ENCODE measurements around the gene ASXL1.
A peak's percentile ranks its signal among the peaks of the same experiment; 100 is the strongest.

Gene ASXL1

DNA sequence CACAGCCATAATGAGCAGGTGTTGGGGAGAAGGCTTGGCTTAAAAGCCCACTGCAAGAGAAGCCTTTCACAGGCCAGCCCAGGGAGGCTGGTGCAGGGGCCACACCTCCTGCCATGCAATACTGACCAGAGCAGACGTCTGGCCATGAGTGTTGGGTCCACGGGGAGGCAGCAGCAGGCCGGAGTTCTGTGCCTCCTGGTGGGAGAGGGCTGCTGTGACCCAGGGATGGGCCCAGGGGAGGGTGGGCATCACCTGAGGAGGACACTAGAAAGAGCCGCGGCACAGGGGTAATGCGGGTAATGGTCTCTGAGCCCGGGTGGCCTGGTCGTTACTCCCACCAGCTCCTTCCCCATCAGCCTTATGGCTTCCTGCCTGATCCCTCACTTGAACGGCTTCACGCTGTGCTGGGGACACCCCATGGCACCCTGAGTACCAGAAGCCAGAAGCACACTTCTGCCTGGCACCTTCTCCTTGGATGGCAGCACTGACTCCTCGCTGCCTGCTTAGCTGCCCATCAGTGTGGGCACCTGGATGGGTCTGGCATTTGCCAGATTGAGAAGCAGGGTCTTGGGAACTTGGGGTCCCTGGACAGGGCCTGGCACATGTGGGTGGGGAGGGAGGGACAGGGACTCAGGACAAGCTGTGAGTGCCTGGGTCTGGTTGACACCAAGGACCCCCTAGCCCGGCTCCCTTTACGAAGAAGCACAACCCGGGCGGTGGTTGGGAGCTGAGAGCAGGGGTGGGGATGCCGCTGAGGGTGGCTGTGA, 108.8 kb downstream of the ASXL1 start:
- H3K27ac ChIP-seq: peak overlapping the region; percentile 5; the same call in 1 of the 2 replicates
- no peak for DNase-seq (ENCODE audit: low spot score)
- TF ChIP-seq, protein P1, sequence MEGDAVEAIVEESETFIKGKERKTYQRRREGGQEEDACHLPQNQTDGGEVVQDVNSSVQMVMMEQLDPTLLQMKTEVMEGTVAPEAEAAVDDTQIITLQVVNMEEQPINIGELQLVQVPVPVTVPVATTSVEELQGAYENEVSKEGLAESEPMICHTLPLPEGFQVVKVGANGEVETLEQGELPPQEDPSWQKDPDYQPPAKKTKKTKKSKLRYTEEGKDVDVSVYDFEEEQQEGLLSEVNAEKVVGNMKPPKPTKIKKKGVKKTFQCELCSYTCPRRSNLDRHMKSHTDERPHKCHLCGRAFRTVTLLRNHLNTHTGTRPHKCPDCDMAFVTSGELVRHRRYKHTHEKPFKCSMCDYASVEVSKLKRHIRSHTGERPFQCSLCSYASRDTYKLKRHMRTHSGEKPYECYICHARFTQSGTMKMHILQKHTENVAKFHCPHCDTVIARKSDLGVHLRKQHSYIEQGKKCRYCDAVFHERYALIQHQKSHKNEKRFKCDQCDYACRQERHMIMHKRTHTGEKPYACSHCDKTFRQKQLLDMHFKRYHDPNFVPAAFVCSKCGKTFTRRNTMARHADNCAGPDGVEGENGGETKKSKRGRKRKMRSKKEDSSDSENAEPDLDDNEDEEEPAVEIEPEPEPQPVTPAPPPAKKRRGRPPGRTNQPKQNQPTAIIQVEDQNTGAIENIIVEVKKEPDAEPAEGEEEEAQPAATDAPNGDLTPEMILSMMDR (conservative IDR thresholded peaks at IDR 0.05; ENCODE audit: low read depth): no peak
- CTCF ChIA-PET: interaction anchor here (1.2 to 1.5 kb wide), 2 partner anchors 18 kb away, joined by 3 to 4 read pairs; no protein-coding TSS in a partner anchor
- POLR2A ChIA-PET (ENCODE audit: low non-redundant PET): no interaction called here

DNA sequence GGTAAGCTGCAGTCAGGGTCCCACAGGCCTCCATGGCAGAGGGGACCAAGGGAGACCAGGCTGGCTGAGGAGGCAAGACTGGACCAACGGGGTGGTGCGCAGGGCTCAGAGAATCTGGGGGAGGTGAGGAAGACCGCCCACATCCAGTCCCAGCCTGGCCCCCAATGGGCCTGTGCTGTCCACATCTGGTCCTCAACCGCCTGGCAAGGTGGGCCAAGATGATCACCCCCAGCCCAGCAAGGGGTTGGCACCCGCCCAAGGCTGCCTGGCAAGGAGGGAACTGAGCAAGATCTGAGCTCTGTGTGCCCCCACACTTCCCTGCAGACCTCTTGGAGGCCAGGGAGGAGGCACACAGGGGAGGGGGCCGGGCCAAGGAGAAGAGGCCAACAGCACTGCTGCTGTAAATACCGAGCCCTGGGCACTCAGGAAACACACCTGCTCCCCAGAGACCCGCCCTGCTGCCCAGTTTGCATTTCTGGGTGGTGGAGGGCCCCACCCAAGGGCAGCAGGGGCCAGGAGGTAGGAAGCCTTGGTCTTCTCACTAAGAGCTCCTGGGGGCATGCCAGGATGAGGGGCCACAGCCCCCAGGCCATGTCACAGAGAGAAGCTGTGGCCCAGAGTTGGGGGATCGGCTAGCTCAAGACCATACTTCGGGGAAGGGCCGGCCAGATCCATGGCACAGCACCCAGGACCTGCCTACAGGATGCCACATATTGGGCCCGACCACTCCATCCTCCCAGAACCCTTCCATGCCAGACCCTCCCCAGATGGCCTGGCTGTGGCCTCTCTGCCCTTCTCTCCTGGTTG, 109.6 kb downstream of the ASXL1 start:
- peak overlapping the region; percentile 5; the same call in 1 of the 2 replicates for H3K27ac ChIP-seq
- ChIA-PET CTCF (interaction anchor here (0.6 to 1.5 kb wide), 4 partner anchors 18 to 879 kb away, joined by 3 to 6 read pairs (median 4); no protein-coding TSS in a partner anchor), POLR2A (ENCODE audit: low non-redundant PET) (no interaction called here)
- no peak for DNase-seq (ENCODE audit: low spot score)
- TF ChIP-seq, protein P1 (conservative IDR thresholded peaks at IDR 0.05; ENCODE audit: low read depth): no peak

DNA sequence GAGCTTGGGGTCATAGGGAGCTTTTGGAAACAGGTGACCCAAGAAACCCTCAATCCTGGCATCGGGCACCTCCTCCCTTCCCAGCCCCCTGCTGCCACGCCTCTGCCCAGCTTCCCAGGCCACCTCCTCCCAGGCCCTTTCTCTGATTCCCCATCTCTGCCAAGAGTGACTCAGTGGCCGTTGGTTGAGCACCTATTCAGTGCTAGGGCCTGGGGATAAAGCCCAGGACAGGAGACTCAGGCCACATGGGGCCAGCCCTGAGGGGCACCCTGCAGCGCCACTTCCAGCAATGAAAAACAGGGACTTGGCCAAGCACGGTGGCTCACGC, 110.1 kb downstream of the ASXL1 start:
- CTCF ChIA-PET: interaction anchor here (0.6 to 1.5 kb wide), 3 partner anchors 17 to 285 kb away, joined by 3 to 6 read pairs (median 4); no protein-coding TSS in a partner anchor
- no peak for DNase-seq (ENCODE audit: low spot score)
- TF ChIP-seq, protein P1 (conservative IDR thresholded peaks at IDR 0.05; ENCODE audit: low read depth): no peak
- H3K27ac ChIP-seq: no peak overlapping the region
- POLR2A ChIA-PET (ENCODE audit: low non-redundant PET): no interaction called here

DNA sequence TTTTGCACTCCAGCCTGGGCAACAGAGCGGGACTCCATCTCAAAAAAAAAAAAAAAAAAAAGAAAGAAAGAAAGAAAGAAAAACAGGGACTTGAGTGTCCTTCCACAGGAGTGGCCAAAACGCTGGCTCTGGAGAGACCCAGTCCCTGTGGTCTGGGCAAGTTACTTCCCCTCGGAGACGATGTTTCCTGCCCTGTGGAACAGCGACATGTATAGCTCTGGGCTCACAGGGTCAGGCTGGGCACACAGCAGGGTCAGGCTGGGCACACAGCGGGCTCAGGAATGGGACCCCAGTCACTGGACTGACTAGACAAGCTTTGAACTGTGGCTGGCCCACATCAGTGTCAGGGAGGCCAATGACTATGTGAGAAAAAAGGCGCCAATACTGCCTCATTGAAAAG, 110.7 kb downstream of the ASXL1 start:
- TF ChIP-seq, protein P1 (conservative IDR thresholded peaks at IDR 0.05; ENCODE audit: low read depth): no peak
- POLR2A ChIA-PET (ENCODE audit: low non-redundant PET): no interaction called here
- CTCF ChIA-PET: interaction anchor here (1.1 kb wide), 1 partner anchor 184 kb away, joined by 3 read pairs; no protein-coding TSS in a partner anchor
- DNase-seq (ENCODE audit: low spot score): no peak
- H3K27ac ChIP-seq: peak overlapping the region; percentile 42; the same call in 1 of the 2 replicates

DNA sequence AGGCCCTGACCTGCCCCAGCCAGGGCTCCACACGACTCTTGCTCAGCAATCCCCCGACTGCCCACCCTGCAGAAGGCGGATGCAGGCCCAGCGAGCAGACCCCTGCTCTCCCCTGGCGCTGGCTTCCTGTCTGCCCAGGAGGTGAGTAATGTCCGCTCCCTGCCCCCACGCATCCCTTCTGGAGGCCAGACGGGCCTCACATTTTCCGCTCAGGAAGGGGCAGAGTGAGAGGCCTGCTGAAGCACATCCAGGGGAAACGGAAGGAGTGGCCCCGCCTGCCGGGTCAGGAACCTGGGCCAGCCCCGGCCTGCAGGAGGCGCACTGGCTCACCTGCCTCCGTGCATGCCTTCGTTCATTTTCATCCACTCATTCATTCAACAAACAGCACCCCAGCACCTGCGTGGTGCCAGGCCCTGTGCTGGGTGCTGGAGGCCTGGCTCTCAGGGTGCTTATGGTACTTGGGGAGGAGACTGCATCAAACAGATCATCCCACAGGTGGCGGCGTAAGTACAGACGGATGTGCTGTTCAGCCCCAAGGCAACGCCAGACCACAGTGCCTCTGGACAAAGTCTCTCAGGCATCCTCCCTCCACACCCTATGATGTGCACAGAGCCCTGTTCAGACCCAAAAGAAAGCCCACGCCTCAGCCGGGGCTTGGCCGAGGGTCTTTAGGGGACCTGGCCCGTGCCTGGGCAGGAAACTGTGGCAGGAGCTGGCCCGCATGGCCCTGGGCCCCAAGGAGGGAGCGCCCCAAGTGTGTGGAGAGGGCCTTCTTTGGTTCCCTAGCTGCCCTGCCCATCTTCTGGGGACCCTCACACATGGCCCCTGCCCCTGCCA, 112.1 kb downstream of the ASXL1 start:
- no peak for DNase-seq (ENCODE audit: low spot score)
- peak overlapping the region; percentile 42 for H3K27ac ChIP-seq
- TF ChIP-seq, protein P1 (conservative IDR thresholded peaks at IDR 0.05; ENCODE audit: low read depth): no peak; the same call in 1 of the 2 replicates
- ChIA-PET CTCF (interaction anchor here (0.8 to 1.5 kb wide), 3 partner anchors 12 to 182 kb away, joined by 3 to 8 read pairs (median 3); no protein-coding TSS in a partner anchor), POLR2A (ENCODE audit: low non-redundant PET) (no interaction called here)
